DOHH2 (cell line): ENCODE data around the gene NPBWR2.

Experiments used
- CTCF ChIP-seq: fragments of 200-600 bp; sonication (generic); IDR thresholded peaks from one replicate; pipeline ENCODE4 v1.5.1; 2014; ENCODE audit warnings: antibody characterized with exemption, mild to moderate bottlenecking, low read depth, low read length; ENCODE audit not compliant: poor library complexity, severe bottlenecking
- EZH2phosphoT487 ChIP-seq: fragments of 200-600 bp; sonication (generic); IDR thresholded peaks from 2 replicates; pipeline ENCODE4 v1.6.1; 2017; ENCODE audit warnings: borderline replicate concordance, mild to moderate bottlenecking, antibody characterized with exemption, low read length, moderate library complexity, mixed read lengths

GRCh38 chr20:64142590-64142989 lies 35.2 kb upstream of the NPBWR2 start:
- no peak for TF ChIP-seq CTCF
- no peak for TF ChIP-seq EZH2phosphoT487
